HG03280 (cell line): ENCODE data around the gene TEX12.
"Not testable (repeated sequence)": the region's sequence is repeated elsewhere in the genome, so short reads cannot be mapped to it uniquely, and the experiment has no call there.

ENCODE experiments used
- ATAC-seq: cut with Tn5 transposase; IDR thresholded peaks from one replicate; pipeline ENCODE4 v1.9.1; 2021; ENCODE audit warnings: mild to moderate bottlenecking, moderate library complexity; ENCODE audit not compliant: unreplicated experiment

Gene TEX12

GRCh38 chr11:112167145-112167544, at the start of gene TEX12:
Gene TEX12, plus strand, starts transcription at chr11:112167372. Its CDS starts 1,897 bp downstream, at chr11:112169269.
- no peak for ATAC-seq

GRCh38 chr11:112118176-112118575, 49.0 kb upstream of the TEX12 start:
- no peak for ATAC-seq

GRCh38 chr11:112121981-112122615, 45.1 kb upstream of the TEX12 start:
- ATAC-seq = no peak

GRCh38 chr11:112123129-112123528, 44.0 kb upstream of the TEX12 start:
- no peak for ATAC-seq

GRCh38 chr11:112127056-112127455, 40.1 kb upstream of the TEX12 start:
- no peak for ATAC-seq

GRCh38 chr11:112128483-112129121, 38.6 kb upstream of the TEX12 start:
- ATAC-seq = no peak

- ATAC-seq = no peak
Measured at GRCh38 chr11:112129656-112130055, 37.5 kb upstream of the TEX12 start.

- ATAC-seq = no peak
Measured at GRCh38 chr11:112132737-112133136, 34.4 kb upstream of the TEX12 start.

GRCh38 chr11:112134473-112134872, 32.7 kb upstream of the TEX12 start:
- no peak for ATAC-seq

- ATAC-seq = no peak
Measured at GRCh38 chr11:112143597-112143996, 23.6 kb upstream of the TEX12 start.

GRCh38 chr11:112150517-112150916, 16.7 kb upstream of the TEX12 start:
- no peak for ATAC-seq

- ATAC-seq = no peak
Measured at GRCh38 chr11:112156153-112156955, 10.8 kb upstream of the TEX12 start.

- no peak for ATAC-seq
Measured at GRCh38 chr11:112156956-112157766, 10.0 kb upstream of the TEX12 start.

GRCh38 chr11:112159098-112160065, 7.8 kb upstream of the TEX12 start:
- no peak for ATAC-seq

- ATAC-seq = no peak
Measured at GRCh38 chr11:112160091-112160848, 6.9 kb upstream of the TEX12 start.

GRCh38 chr11:112161012-112161411, 6.2 kb upstream of the TEX12 start:
- no peak for ATAC-seq

GRCh38 chr11:112162200-112162599, 5.0 kb upstream of the TEX12 start:
- not testable (repeated sequence) for ATAC-seq

- no peak for ATAC-seq
Measured at GRCh38 chr11:112162761-112163546, 4.2 kb upstream of the TEX12 start.
